Neural progenitor cell (in vitro differentiated cells): ENCODE results near the gene TCF3. TPM values are rescaled to one million over a fixed set of nuclear protein-coding genes. Genes with fewer than 3 reads are reported as not detected.

Experiments
- DNase-seq: peaks from one replicate; pipeline ENCODE4 v3.0.0-alpha.2; 2016; ENCODE audit warnings: low spot score
- H2AFZ ChIP-seq: fragments of 200-600 bp; sonication (generic); replicated peaks from 2 replicates; pipeline ENCODE4 v1.6.1; 2016; ENCODE audit warnings: antibody characterized with exemption
- H3F3A ChIP-seq: fragments of 200-600 bp; sonication (generic); 2 replicates; pipeline ENCODE4 v1.6.1; 2016; ENCODE audit warnings: antibody characterized with exemption, low read depth
- H3K27ac ChIP-seq: fragments of 200-600 bp; sonication (generic); 2 replicates; pipeline ENCODE4 v1.5.1; 2016; ENCODE audit warnings: mild to moderate bottlenecking
- H3K27me3 ChIP-seq: fragments of 200-600 bp; sonication (generic); 2 replicates; pipeline ENCODE4 v1.6.1; 2016; ENCODE audit warnings: mild to moderate bottlenecking, moderate library complexity
- H3K36me3 ChIP-seq: fragments of 200-600 bp; sonication (generic); 2 replicates; pipeline ENCODE4 v1.5.1; 2016
- H3K4me1 ChIP-seq: fragments of 200-600 bp; sonication (generic); 2 replicates; pipeline ENCODE4 v1.6.1; 2016; ENCODE audit warnings: mixed run types
- H3K4me2 ChIP-seq: fragments of 200-600 bp; sonication (generic); 2 replicates; pipeline ENCODE4 v1.6.1; 2016
- H3K4me3 ChIP-seq: fragments of 200-600 bp; sonication (generic); 2 replicates; pipeline ENCODE4 v1.5.1; 2016
- H3K79me2 ChIP-seq: fragments of 200-600 bp; sonication (generic); 2 replicates; pipeline ENCODE4 v1.6.1; 2016; ENCODE audit warnings: low read depth
- H3K9ac ChIP-seq: fragments of 200-600 bp; sonication (generic); 2 replicates; pipeline ENCODE4 v1.6.1; 2016
- H3K9me3 ChIP-seq: fragments of 200-600 bp; sonication (generic); 2 replicates; pipeline ENCODE4 v1.5.1; 2016; ENCODE audit warnings: low read depth
- H4K20me1 ChIP-seq: fragments of 200-600 bp; sonication (generic); 2 replicates; pipeline ENCODE4 v1.6.1; 2016; ENCODE audit warnings: low read depth
- H3K27ac Mint-ChIP-seq: 3 replicates; pipeline ENCODE4 v1.8.0; 2021; ENCODE audit warnings: mixed read lengths
- H3K27me3 Mint-ChIP-seq: 2 replicates; pipeline ENCODE4 v1.8.0; 2022; ENCODE audit warnings: low read depth, mild to moderate bottlenecking, inconsistent platforms, moderate library complexity, mixed read lengths; ENCODE audit not compliant: insufficient read depth
- H3K36me3 Mint-ChIP-seq: 3 replicates; pipeline ENCODE4 v1.8.0; 2021; ENCODE audit warnings: mixed read lengths
- H3K4me1 Mint-ChIP-seq: 3 replicates; pipeline ENCODE4 v1.8.0; 2021; ENCODE audit warnings: mixed read lengths
- H3K4me3 Mint-ChIP-seq: 3 replicates; pipeline ENCODE4 v1.8.0; 2021; ENCODE audit warnings: mild to moderate bottlenecking, moderate library complexity, mixed read lengths
- H3K9me3 Mint-ChIP-seq: 3 replicates; pipeline ENCODE4 v1.8.0; 2020; ENCODE audit warnings: mixed read lengths
- EZH2 ChIP-seq: fragments of 200-600 bp; sonication (generic); IDR thresholded peaks from 2 replicates; pipeline ENCODE4 v1.6.1; 2017; ENCODE audit warnings: antibody characterized with exemption, mild to moderate bottlenecking, moderate library complexity
- EZH2phosphoT487 ChIP-seq: fragments of 200-600 bp; sonication (generic); IDR thresholded peaks from 2 replicates; pipeline ENCODE4 v1.6.1; 2017; ENCODE audit warnings: antibody characterized with exemption
- total RNA-seq: library from RNA; depleted of rRNA; stranded (reverse); fragments of >200 nt; gene quantifications from 2 replicates; pipeline ENCODE4 v1.2.3, GENCODE V29; 2015; ENCODE audit warnings: low replicate concordance
- TF ChIP-seq, protein P1 (sequence below): fragments of 200-600 bp; sonication (generic); IDR thresholded peaks from 2 replicates; pipeline ENCODE4 v1.5.1; 2017; ENCODE audit warnings: antibody characterized with exemption, mild to moderate bottlenecking

Gene TCF3
- total RNA-seq, 1 donor from 2014 or later = 131 TPM

- peak overlapping the region; percentile 55 for H3K4me3 Mint-ChIP-seq
- H3K27me3 Mint-ChIP-seq = peaks cover 7% of the 10 kb centered on the region
- no peak overlapping the region for H3K9ac ChIP-seq
- H3F3A ChIP-seq = peaks cover 3% of the 10 kb centered on the region
- peaks cover 84% of the 10 kb centered on the region for H3K79me2 ChIP-seq
- no peak overlapping the region for H3K4me2 ChIP-seq
- H3K4me3 ChIP-seq = no peak overlapping the region
- H3K9me3 ChIP-seq = no peaks in the 10 kb centered on the region
- H3K27ac ChIP-seq = no peak overlapping the region
- DNase-seq = no peak
- H3K27ac Mint-ChIP-seq = no peak overlapping the region
- H2AFZ ChIP-seq = no peak overlapping the region
- no peaks in the 10 kb centered on the region for H3K27me3 ChIP-seq
- H3K4me1 ChIP-seq = no peaks in the 10 kb centered on the region
- H3K9me3 Mint-ChIP-seq = peaks cover 2% of the 10 kb centered on the region
- no peak for TF ChIP-seq EZH2phosphoT487
- no peak for TF ChIP-seq EZH2
- TF ChIP-seq, protein P1, sequence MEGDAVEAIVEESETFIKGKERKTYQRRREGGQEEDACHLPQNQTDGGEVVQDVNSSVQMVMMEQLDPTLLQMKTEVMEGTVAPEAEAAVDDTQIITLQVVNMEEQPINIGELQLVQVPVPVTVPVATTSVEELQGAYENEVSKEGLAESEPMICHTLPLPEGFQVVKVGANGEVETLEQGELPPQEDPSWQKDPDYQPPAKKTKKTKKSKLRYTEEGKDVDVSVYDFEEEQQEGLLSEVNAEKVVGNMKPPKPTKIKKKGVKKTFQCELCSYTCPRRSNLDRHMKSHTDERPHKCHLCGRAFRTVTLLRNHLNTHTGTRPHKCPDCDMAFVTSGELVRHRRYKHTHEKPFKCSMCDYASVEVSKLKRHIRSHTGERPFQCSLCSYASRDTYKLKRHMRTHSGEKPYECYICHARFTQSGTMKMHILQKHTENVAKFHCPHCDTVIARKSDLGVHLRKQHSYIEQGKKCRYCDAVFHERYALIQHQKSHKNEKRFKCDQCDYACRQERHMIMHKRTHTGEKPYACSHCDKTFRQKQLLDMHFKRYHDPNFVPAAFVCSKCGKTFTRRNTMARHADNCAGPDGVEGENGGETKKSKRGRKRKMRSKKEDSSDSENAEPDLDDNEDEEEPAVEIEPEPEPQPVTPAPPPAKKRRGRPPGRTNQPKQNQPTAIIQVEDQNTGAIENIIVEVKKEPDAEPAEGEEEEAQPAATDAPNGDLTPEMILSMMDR = no peak
- H3K4me1 Mint-ChIP-seq = no peaks in the 10 kb centered on the region
- peaks cover 87% of the 10 kb centered on the region for H4K20me1 ChIP-seq
- no peaks in the 10 kb centered on the region for H3K36me3 ChIP-seq
- H3K36me3 Mint-ChIP-seq = peaks cover 14% of the 10 kb centered on the region
Observed at GRCh38 chr19:1632462-1633268, 19.8 kb downstream of the TCF3 start.

GRCh38 chr19:1631557-1632100 is 20.8 kb downstream of the TCF3 start:
- Histone ChIP-seq H3K9ac (no peak overlapping the region), H3F3A (peaks cover 3% of the 10 kb centered on the region), H3K27ac (no peak overlapping the region), H3K9me3 (no peaks in the 10 kb centered on the region), H4K20me1 (peaks cover 79% of the 10 kb centered on the region), H3K4me1 (no peaks in the 10 kb centered on the region), H3K27me3 (no peaks in the 10 kb centered on the region), H2AFZ (no peak overlapping the region), H3K79me2 (peaks cover 74% of the 10 kb centered on the region), H3K36me3 (no peaks in the 10 kb centered on the region), H3K4me2 (no peak overlapping the region), H3K4me3 (no peak overlapping the region)
- no peak overlapping the region for H3K27ac Mint-ChIP-seq
- no peaks in the 10 kb centered on the region for H3K4me1 Mint-ChIP-seq
- DNase-seq = no peak
- H3K4me3 Mint-ChIP-seq = no peak overlapping the region
- peaks cover 2% of the 10 kb centered on the region for H3K9me3 Mint-ChIP-seq
- TF ChIP-seq EZH2phosphoT487 (no peak), EZH2 (no peak)
- TF ChIP-seq, protein P1 = no peak
- peaks cover 13% of the 10 kb centered on the region for H3K36me3 Mint-ChIP-seq
- H3K27me3 Mint-ChIP-seq = peaks cover 4% of the 10 kb centered on the region

DNA sequence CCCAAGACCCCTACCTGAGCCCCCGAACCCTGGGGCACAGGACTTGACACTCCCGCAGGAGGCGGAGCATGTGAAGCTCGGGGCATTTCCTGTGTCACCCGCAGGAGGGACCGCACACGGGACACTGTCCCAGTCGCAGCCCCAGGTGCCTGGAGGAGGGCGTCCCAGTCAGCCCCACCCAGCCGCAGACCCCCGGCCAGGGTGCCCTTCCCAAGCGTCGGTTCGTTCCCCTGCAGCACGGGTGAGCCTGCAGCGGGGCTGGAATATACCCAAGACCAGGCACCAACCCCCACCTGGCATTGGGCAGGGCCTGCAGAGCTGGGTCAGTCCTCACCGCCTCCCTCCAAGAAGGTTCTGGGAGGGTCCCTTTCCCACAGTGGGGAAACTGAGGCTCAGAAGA is 21.6 kb downstream of the TCF3 start:
- H3K36me3 ChIP-seq = no peaks in the 10 kb centered on the region
- H4K20me1 ChIP-seq = peaks cover 78% of the 10 kb centered on the region
- no peaks in the 10 kb centered on the region for H3K9me3 Mint-ChIP-seq
- no peak overlapping the region for H3K4me3 ChIP-seq
- no peaks in the 10 kb centered on the region for H3K27me3 ChIP-seq
- H3K79me2 ChIP-seq = peaks cover 66% of the 10 kb centered on the region
- no peaks in the 10 kb centered on the region for H3K9me3 ChIP-seq
- H3F3A ChIP-seq = peaks cover 3% of the 10 kb centered on the region
- peaks cover 15% of the 10 kb centered on the region for H3K36me3 Mint-ChIP-seq
- TF ChIP-seq, protein P1 = no peak
- TF ChIP-seq EZH2 (no peak), EZH2phosphoT487 (no peak)
- DNase-seq = no peak
- no peak overlapping the region for H3K4me3 Mint-ChIP-seq
- H3K9ac ChIP-seq = no peak overlapping the region
- H2AFZ ChIP-seq = no peak overlapping the region
- H3K27ac Mint-ChIP-seq = no peak overlapping the region
- H3K4me1 ChIP-seq = no peaks in the 10 kb centered on the region
- H3K4me1 Mint-ChIP-seq = peaks cover 2% of the 10 kb centered on the region
- no peak overlapping the region for H3K4me2 ChIP-seq
- H3K27ac ChIP-seq = no peak overlapping the region
- peaks cover 4% of the 10 kb centered on the region for H3K27me3 Mint-ChIP-seq
